Measurements from ENCODE around the gene SLC25A20.
"Not testable (repeated sequence)": the region's sequence is repeated elsewhere in the genome, so short reads cannot be mapped to it uniquely, and the experiment has no call there.

The SLC25A20 gene

DNA sequence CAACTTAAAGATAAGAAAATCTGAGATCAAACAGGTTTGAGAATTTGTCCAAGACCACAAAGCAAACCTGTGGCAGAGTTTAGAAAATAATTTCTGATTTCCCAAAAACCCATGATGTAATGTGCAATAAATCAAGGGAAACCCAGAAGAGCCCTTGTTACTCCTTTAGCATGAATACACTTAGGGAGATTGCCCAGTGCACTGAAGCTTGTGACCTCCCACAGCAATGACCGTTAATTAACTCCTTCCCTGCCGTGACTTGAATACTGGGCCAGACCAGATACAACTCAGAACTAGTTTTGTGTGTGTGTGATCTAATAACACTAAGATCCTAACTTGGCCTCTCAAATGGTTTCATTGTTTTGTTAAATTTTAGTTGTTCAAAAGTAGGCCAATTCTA, 53.5 kb downstream of the SLC25A20 start:
- DNase-seq, result no peak

- no peak for DNase-seq
These were observed 61.5 kb downstream of the SLC25A20 start for GRCh38 chr3:48837163-48837562.

DNA sequence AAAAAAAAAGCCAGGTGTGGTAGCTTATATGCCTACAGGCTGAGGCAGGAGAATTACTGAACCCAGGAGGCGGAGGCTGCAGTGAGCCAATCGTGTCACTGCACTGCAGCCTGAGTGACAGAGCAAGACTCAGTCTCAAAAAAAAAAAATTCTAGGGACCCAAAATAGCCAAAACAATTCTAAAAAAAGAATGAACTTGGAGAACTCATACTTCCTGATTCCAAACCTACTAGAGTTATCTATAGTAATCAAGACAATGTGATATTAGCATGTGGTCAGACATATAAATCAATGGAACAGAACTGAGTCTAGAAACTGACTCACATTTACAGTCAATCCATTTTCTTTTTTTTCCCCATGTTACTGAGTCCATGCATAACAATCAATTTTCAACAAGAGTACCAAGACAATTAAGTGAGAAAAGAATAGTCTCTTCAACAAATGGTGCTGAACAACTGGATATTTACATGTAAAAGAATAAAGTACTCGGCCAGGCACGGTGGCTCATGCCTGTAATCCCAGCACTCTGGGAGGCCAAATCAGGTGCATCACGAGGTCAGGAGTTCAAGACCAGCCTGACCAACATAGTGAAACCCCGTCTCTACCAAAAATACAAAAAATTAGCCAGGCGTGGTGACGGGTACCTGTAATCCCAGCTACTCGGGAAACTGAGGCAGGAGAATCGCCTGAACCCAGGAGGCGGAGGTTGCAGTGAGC, 62.9 kb downstream of the SLC25A20 start:
- no peak for DNase-seq

DNA sequence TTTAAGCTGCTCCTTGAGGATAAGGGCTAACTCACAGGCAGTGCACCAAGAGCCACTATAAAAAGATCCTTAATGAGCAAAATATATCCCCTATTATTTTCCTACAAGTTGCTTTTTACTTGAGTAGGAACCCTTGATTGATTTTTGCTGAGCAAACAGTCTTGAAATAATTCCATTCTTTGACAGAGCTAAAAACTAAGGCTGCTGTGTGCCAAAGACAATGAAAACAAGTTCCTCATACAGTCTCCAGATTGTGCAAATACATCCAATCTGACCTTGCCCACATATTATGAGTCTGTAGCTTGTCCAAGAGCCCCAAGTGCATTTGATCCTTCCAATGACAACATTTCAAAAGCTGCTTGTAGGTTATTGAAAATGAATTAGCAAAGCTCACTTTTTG, 66.0 kb downstream of the SLC25A20 start:
- DNase-seq, result no peak

GRCh38 chr3:48830715-48831114, 68.0 kb downstream of the SLC25A20 start:
- no peak for DNase-seq

DNA sequence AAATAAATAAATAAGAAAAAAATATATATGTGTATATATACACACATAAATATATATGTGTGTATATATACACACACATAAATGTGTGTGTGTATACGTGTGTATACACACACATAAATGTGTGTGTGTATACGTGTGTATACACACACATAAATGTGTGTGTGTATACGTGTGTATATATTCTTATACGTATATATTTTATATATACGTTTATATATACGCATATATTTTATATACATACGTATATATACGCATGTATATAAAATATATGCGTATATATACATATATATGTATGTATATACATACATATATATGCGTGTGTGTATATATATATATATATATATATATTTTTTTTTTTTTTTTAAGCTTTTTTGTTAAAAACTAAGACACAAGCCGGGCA, 69.2 kb downstream of the SLC25A20 start:
- not testable (repeated sequence) for DNase-seq

GRCh38 chr3:48827874-48828273, 70.8 kb downstream of the SLC25A20 start:
- not testable (repeated sequence) for DNase-seq

GRCh38 chr3:48826451-48826850, 72.2 kb downstream of the SLC25A20 start:
- no peak for DNase-seq

GRCh38 chr3:48820612-48821324, 77.9 kb downstream of the SLC25A20 start:
- DNase-seq, result no peak

DNA sequence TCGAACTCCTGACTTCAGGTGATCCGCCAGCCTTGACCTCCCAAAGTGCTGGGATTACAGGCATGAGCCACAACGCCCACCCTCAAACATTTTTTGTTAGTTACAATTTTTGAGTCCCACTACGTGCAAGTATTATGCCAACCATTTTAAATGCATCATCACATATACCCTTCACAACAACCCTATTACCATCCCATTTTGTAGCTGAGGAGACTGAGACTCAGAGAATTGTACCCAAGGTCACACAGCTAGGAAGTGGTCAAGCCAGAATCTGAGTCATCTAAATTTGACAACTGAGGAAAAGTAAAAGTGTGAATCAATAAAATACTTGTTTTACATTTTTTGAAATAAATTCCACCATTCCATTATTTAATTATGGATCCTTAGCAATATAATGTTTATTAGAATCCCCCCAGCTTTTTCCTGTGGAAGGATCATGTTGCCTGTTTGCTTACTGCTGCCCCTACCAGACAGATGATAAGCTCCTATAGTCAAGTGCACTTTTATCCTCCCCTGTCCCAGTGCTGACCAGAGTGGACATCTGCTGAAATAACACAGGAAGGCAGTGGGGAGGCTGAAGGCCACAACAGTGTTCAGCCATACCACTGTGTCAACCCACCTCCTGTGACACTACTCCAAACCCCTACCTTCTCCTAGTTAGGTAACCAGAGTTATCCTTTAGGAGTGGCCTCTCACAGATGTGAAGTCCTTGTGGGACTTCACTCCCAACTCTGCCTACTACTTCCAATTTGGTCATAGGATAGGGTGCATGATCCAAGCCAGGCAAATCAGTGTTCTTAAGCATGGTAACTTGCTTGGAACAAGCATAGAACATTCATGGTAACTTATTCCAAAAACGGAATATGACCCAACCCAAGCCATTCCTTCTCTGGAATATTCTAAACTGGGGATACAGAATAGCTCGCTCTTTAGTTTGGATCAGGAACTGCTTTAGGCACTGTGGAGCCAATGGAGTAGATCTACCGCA, 79.2 kb downstream of the SLC25A20 start:
- DNase-seq, result no peak

DNA sequence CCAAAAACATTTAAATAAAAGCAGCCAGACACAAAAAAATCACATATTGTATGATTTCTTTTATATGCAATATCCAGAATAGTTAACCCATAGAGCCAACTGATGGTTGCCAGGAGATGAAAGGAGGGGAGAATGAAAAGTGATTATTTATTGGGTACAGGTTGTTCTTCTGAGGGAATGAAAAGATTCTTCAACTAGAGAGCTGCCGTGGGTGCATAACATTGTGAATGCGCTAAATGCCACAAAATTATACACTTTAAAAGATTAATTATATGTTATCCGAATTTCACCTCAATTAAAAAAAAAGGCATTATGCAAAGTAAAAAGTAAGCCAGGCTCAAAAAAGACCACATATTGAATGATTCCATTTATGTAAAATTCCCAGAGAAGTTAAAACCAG, 87.2 kb downstream of the SLC25A20 start:
- DNase-seq, result no peak

Data from NCI-H146 (cell line).